SK-N-SH (cell line): Measurements from ENCODE around the gene SCO1. TPM values are rescaled to one million over a fixed set of nuclear protein-coding genes. Genes with fewer than 3 reads are reported as not detected.

Experiments used
- CTCF ChIA-PET: fragments of 300-600, 350-600 bp; formaldehyde crosslinking; extraction: SDS; loops from one replicate; lab custom pipeline; 2021; lab: Yijun Ruan, JAX
- POLR2A ChIA-PET: fragments of 350-600 bp; sonication (Branson Sonifier 250); formaldehyde crosslinking; extraction: SDS; loops from one replicate; lab custom pipeline; 2020; ENCODE audit warnings: antibody characterized with exemption, inconsistent platforms; lab: Yijun Ruan, JAX
- DNase-seq: peaks from one replicate; pipeline ENCODE4 v3.0.0; 2012
- H2AFZ ChIP-seq: fragments of 200-600 bp; sonication (generic); 2 replicates; pipeline ENCODE4 v1.8.1; 2016; ENCODE audit warnings: antibody characterized with exemption, mild to moderate bottlenecking, low read depth
- H3F3A ChIP-seq: fragments of 200-600 bp; sonication (generic); replicated peaks from 2 replicates; pipeline ENCODE3; 2016; ENCODE audit warnings: antibody characterized with exemption, mild to moderate bottlenecking; ENCODE audit not compliant: insufficient read depth
- H3K27ac ChIP-seq, 2 experiments: fragments of 200-500 bp in 1 of 2; fragments of 200-600 bp in 1 of 2; sonication (Bioruptor generic) in 1 of 2; sonication (generic), shearing (Covaris generic) in 1 of 2; 2 replicates each; pipeline versions ENCODE4 v1.5.1 to v1.6.1; 2014 to 2016; ENCODE audit warnings: low read depth in 2 of 2, inconsistent platforms in 1 of 2, low read length in 1 of 2, mild to moderate bottlenecking in 1 of 2, mixed read lengths in 1 of 2
- H3K27me3 ChIP-seq: fragments of 200-600 bp; sonication (generic), shearing (Covaris generic); 2 replicates; pipeline ENCODE4 v1.6.1; 2016; ENCODE audit warnings: mixed run types; ENCODE audit not compliant: insufficient read depth
- H3K36me3 ChIP-seq, 2 experiments: fragments of 200-500 bp in 1 of 2; fragments of 200-600 bp in 1 of 2; sonication (Bioruptor generic) in 1 of 2; sonication (generic) in 1 of 2; replicated peaks in 1 of 2; 2 replicates each; pipeline versions ENCODE3 to v1.5.1; 2014 to 2016; ENCODE audit warnings: low read length in 1 of 2, mild to moderate bottlenecking in 1 of 2; ENCODE audit not compliant: insufficient read depth in 2 of 2, control insufficient read depth in 1 of 2
- H3K4me1 ChIP-seq, 2 experiments: fragments of 200-500 bp in 1 of 2; fragments of 200-600 bp in 1 of 2; sonication (Bioruptor generic) in 1 of 2; sonication (generic), shearing (Covaris generic) in 1 of 2; 2 replicates each; pipeline versions ENCODE4 v1.5.1 to v1.6.1; 2014 to 2016; ENCODE audit warnings: low read depth in 1 of 2, low read length in 1 of 2, mixed run types in 1 of 2; ENCODE audit not compliant: insufficient read depth in 2 of 2, control insufficient read depth in 1 of 2
- H3K4me2 ChIP-seq: fragments of 200-600 bp; sonication (generic), shearing (Covaris generic); 2 replicates; pipeline ENCODE4 v1.6.1; 2017; ENCODE audit warnings: mixed run types
- H3K4me3 ChIP-seq, 2 experiments: fragments of 200-500 bp in 1 of 2; fragments of 200-600 bp in 1 of 2; sonication (Bioruptor generic) in 1 of 2; sonication (generic), shearing (Covaris generic) in 1 of 2; 2 replicates each; pipeline versions ENCODE4 v1.5.1 to v1.8.1; 2014 to 2016; ENCODE audit warnings: low read depth in 2 of 2, inconsistent platforms in 1 of 2, low read length in 1 of 2, mild to moderate bottlenecking in 1 of 2, mixed read lengths in 1 of 2, moderate library complexity in 1 of 2
- H3K79me2 ChIP-seq: fragments of 200-600 bp; sonication (generic); 2 replicates; pipeline ENCODE4 v1.8.1; 2017; ENCODE audit warnings: mild to moderate bottlenecking; ENCODE audit not compliant: insufficient read depth
- H3K9ac ChIP-seq: fragments of 200-600 bp; sonication (generic); 2 replicates; pipeline ENCODE4 v1.6.1; 2017; ENCODE audit warnings: mixed run types
- H3K9me2 ChIP-seq: fragments of 200-600 bp; sonication (generic); 2 replicates; pipeline ENCODE4 v1.6.1; 2017; ENCODE audit warnings: mixed run types
- H3K9me3 ChIP-seq: fragments of 200-600 bp; sonication (generic); 2 replicates; pipeline ENCODE4 v1.6.1; 2017; ENCODE audit warnings: mixed run types, mild to moderate bottlenecking, moderate library complexity
- H4K20me1 ChIP-seq: fragments of 200-600 bp; sonication (generic); 2 replicates; pipeline ENCODE4 v1.6.1; 2017; ENCODE audit warnings: mild to moderate bottlenecking, mixed run types; ENCODE audit not compliant: insufficient read depth
- CHD2 ChIP-seq: fragments of 150-350 bp; IDR thresholded peaks from 2 replicates; pipeline ENCODE4 v1.6.1; 2018; ENCODE audit warnings: low read length; ENCODE audit not compliant: partially characterized antibody
- ELF1 ChIP-seq: IDR thresholded peaks from 2 replicates; pipeline ENCODE4 v1.4.0; 2012
- EP300 ChIP-seq, 2 experiments: IDR thresholded peaks; 2 replicates each; pipeline versions ENCODE4 v1.4.0 to v1.6.1; 2012; ENCODE audit warnings: borderline replicate concordance in 1 of 2, low read depth in 1 of 2, low read length in 1 of 2
- FOXJ3 ChIP-seq: sonication (generic); formaldehyde crosslinking; IDR thresholded peaks from 2 replicates; pipeline ENCODE4 v1.5.1; 2020; ENCODE audit warnings: mild to moderate bottlenecking, missing genetic modification reagents
- GATA2 ChIP-seq: sonication (generic); formaldehyde crosslinking; IDR thresholded peaks from 2 replicates; pipeline ENCODE4 v1.5.0; 2020; ENCODE audit warnings: mild to moderate bottlenecking, missing genetic modification reagents
- IRF3 ChIP-seq: fragments of 150-350 bp; IDR thresholded peaks from 2 replicates; pipeline ENCODE4 v1.6.1; 2016; ENCODE audit warnings: mild to moderate bottlenecking, low read depth, low read length
- JUND ChIP-seq: IDR thresholded peaks from 2 replicates; pipeline ENCODE4 v1.4.0; 2012
- MEF2A ChIP-seq: IDR thresholded peaks from 2 replicates; pipeline ENCODE4 v1.4.0; 2012; ENCODE audit warnings: low read depth, borderline replicate concordance
- MXI1 ChIP-seq: IDR thresholded peaks from 2 replicates; pipeline ENCODE4 v1.6.1; 2012; ENCODE audit warnings: mild to moderate bottlenecking, low read depth, low read length, improper control_type of control experiment
- NRF1 ChIP-seq: IDR thresholded peaks from 2 replicates; pipeline ENCODE4 v1.6.1; 2012; ENCODE audit warnings: low read depth, mild to moderate bottlenecking, low read length
- PBX3 ChIP-seq: IDR thresholded peaks from 2 replicates; pipeline ENCODE4; 2012
- RAD21 ChIP-seq: IDR thresholded peaks from 2 replicates; pipeline ENCODE4 v1.6.1; 2012; ENCODE audit warnings: mild to moderate bottlenecking, low read length
- RCOR1 ChIP-seq: fragments of 150-350 bp; IDR thresholded peaks from 2 replicates; pipeline ENCODE4 v1.6.1; 2017; ENCODE audit warnings: antibody characterized with exemption, low read length
- REST ChIP-seq: IDR thresholded peaks from 2 replicates; pipeline ENCODE4 v1.6.1; 2012; ENCODE audit warnings: mild to moderate bottlenecking, low read depth, low read length, moderate library complexity
- RFX5 ChIP-seq: IDR thresholded peaks from 2 replicates; pipeline ENCODE4 v1.6.1; 2012; ENCODE audit warnings: mild to moderate bottlenecking, improper control_type of control experiment, low read length
- SIN3A ChIP-seq: IDR thresholded peaks from 2 replicates; pipeline ENCODE4 v1.6.1; 2012; ENCODE audit warnings: low read depth, mild to moderate bottlenecking, low read length, moderate library complexity, borderline replicate concordance
- SMC3 ChIP-seq: IDR thresholded peaks from 2 replicates; pipeline ENCODE4 v1.6.1; 2012; ENCODE audit warnings: low read depth, low read length, improper control_type of control experiment
- USF1 ChIP-seq: IDR thresholded peaks from 2 replicates; pipeline ENCODE4 v1.4.0; 2012; ENCODE audit warnings: low read depth, borderline replicate concordance
- WGBS: methylation state at CpG from one replicate; pipeline ENCODE4 v1.1.6; 2017; ENCODE audit warnings: low lambda C conversion rate; 5-methylcytosine and 5-hydroxymethylcytosine counted together
- polyA plus RNA-seq, 3 experiments: library from polyadenylated mRNA; depleted of rRNA; stranded (reverse); fragments of >200 nt; gene quantifications; 2 replicates each; pipeline ENCODE4 v1.2.3, GENCODE V29; 2012

The SCO1 gene
- polyA plus RNA-seq, 1 of the 3 experiments (the other 2 are of a cell fraction) = 28.6 TPM

DNA sequence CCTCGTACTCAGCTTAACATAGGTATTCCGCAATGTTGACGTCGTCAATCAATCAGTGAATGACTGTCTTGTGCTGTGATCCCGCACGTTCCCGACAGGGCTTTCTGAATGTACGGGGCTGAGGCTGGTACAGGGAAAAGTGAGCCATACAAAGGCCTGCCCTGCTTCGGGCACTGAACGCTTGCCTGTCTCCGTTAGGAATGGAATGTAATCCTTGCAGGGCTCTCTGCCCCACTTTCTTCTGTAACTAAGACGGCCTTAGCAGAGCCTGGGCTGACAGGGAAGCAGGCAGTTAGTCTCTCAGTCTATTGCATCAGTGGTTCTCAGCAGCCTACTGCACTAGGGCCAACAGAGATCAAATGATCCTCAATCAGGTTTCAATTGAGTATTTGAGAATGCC, 24.0 kb downstream of the SCO1 start:
- no peaks in the 10 kb centered on the region for H3K79me2 ChIP-seq
- H3K4me1 ChIP-seq = no peaks in the 10 kb centered on the region
- no peak overlapping the region for H3K9ac ChIP-seq
- no peak for DNase-seq
- H3K9me2 ChIP-seq = no peaks in the 10 kb centered on the region
- H3F3A ChIP-seq = no peaks in the 10 kb centered on the region
- H2AFZ ChIP-seq = no peak overlapping the region
- H3K9me3 ChIP-seq = no peaks in the 10 kb centered on the region
- H4K20me1 ChIP-seq = no peaks in the 10 kb centered on the region
- ChIA-PET CTCF (interaction anchor here (1.1 to 1.4 kb wide), 3 partner anchors 8 to 55 kb away, joined by 4 to 5 read pairs (median 5); no protein-coding TSS in a partner anchor), POLR2A (interaction anchor here (0.6 kb wide), 1 partner anchor 12 kb away, joined by 3 read pairs; no protein-coding TSS in a partner anchor)
- no peaks in the 10 kb centered on the region for H3K27me3 ChIP-seq
- WGBS = 96% methylated on average over 12 of the region's 12 CpGs
- H3K4me2 ChIP-seq = no peak overlapping the region
- no peak overlapping the region for H3K4me3 ChIP-seq
- peaks cover 22% of the 10 kb centered on the region in 2 experiments for H3K36me3 ChIP-seq
- TF ChIP-seq GATA2 (CRISPR knock-in tag) (no peak), USF1 (no peak), FOXJ3 (CRISPR knock-in tag) (no peak), JUND (no peak), RAD21 (no peak), CHD2 (no peak), SMC3 (no peak), SIN3A (no peak), ELF1 (no peak), REST (no peak), NRF1 (no peak), PBX3 (no peak), MEF2A (no peak), EP300 (IDR thresholded peaks at IDR 0.05; ENCODE audit: borderline replicate concordance in 1 of 2, low read depth in 1 of 2, low read length in 1 of 2) (no peak), MXI1 (no peak), IRF3 (no peak), RCOR1 (no peak), RFX5 (no peak)
- H3K27ac ChIP-seq = no peak overlapping the region
